A549 (cell line): ENCODE data around the gene CAPN13.

ENCODE experiments used
- BCL3 ChIP-seq: fragments of >200 bp; sonication (Bioruptor Twin); formaldehyde crosslinking; IDR thresholded peaks from 3 replicates; pipeline ENCODE4 v1.6.1; 2016
- CHD4 ChIP-seq: fragments of 200-600 bp; sonication (generic); IDR thresholded peaks from 2 replicates; pipeline ENCODE4 v1.6.1; 2016; ENCODE audit warnings: antibody characterized with exemption, mild to moderate bottlenecking, borderline replicate concordance
- JUN ChIP-seq, 2 experiments: fragments of >200 bp; sonication (Bioruptor Twin); formaldehyde crosslinking; IDR thresholded peaks; 2 replicates in 1 of 2; 3 replicates in 1 of 2; pipeline ENCODE4 v1.6.1; 2016 to 2017
- NR3C1 ChIP-seq: fragments of >200 bp; sonication (Bioruptor Twin); formaldehyde crosslinking; IDR thresholded peaks from 3 replicates; pipeline ENCODE4 v1.6.1; 2017
- POLR2A ChIP-seq: IDR thresholded peaks from 2 replicates; pipeline ENCODE4 v1.6.1; 2012; ENCODE audit warnings: mild to moderate bottlenecking, low read length
- REST ChIP-seq: fragments of 200-600 bp; sonication (generic); IDR thresholded peaks from 2 replicates; pipeline ENCODE4 v1.6.1; 2016; ENCODE audit warnings: antibody characterized with exemption, mild to moderate bottlenecking, moderate library complexity
- TF ChIP-seq, protein P1 (sequence below): fragments of >200 bp; sonication (Bioruptor Twin); formaldehyde crosslinking; IDR thresholded peaks from 3 replicates; pipeline ENCODE4 v1.5.1; 2016

DNA sequence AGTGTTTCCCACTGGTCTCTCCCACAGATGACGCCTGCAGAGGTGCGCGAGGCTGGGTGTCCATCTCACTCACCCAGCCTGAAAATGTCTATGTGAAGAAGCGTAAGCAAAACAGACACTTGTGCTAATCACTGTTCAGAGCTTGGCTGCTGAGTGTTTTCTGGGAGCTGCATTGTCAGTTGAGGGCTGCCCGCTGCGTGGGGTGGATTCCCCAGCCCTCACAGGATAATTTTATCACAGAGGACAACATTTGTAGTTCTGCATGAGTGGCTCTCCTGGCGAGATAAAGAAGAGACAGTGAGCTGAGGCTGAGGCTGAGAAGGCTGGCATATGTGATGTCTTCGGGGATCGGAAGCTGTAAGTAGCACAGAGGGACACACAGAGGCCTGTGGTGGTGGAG, 16.2 kb upstream of the CAPN13 start:
- no peak for TF ChIP-seq NR3C1
- TF ChIP-seq, protein P1, sequence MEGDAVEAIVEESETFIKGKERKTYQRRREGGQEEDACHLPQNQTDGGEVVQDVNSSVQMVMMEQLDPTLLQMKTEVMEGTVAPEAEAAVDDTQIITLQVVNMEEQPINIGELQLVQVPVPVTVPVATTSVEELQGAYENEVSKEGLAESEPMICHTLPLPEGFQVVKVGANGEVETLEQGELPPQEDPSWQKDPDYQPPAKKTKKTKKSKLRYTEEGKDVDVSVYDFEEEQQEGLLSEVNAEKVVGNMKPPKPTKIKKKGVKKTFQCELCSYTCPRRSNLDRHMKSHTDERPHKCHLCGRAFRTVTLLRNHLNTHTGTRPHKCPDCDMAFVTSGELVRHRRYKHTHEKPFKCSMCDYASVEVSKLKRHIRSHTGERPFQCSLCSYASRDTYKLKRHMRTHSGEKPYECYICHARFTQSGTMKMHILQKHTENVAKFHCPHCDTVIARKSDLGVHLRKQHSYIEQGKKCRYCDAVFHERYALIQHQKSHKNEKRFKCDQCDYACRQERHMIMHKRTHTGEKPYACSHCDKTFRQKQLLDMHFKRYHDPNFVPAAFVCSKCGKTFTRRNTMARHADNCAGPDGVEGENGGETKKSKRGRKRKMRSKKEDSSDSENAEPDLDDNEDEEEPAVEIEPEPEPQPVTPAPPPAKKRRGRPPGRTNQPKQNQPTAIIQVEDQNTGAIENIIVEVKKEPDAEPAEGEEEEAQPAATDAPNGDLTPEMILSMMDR: no peak
- no peak for TF ChIP-seq JUN (IDR thresholded peaks at IDR 0.05)
- TF ChIP-seq BCL3: no peak
- TF ChIP-seq POLR2A: no peak
- TF ChIP-seq REST: no peak
- TF ChIP-seq CHD4: no peak
